K562 (cell line): Measurements from ENCODE around the gene RFESD. TPM values are rescaled to one million over a fixed set of nuclear protein-coding genes. Genes with fewer than 3 reads are reported as not detected.

Experiments used
- ATAC-seq: fragments of 200-7000 bp; cut with Tn5 transposase; 3 replicates; pipeline ENCODE4 v1.9.1; 2020; ENCODE audit warnings: moderate library complexity
- BruUV-seq: library from RNA; stranded (reverse); fragments of 400-500 nt; replicated peaks from 2 replicates; lab custom pipeline; 2021; lab: Mats Ljungman, UMichigan
- CTCF ChIA-PET: fragments of 300-600 bp; formaldehyde crosslinking; extraction: SDS; loops from one replicate; lab custom pipeline; 2021; ENCODE audit warnings: low intra/inter-chr PET ratio; lab: Yijun Ruan, JAX
- POLR2A ChIA-PET: fragments of 300-600, 350-650 bp; sonication (Branson Sonifier 250); formaldehyde crosslinking; extraction: SDS; loops from one replicate; lab custom pipeline; 2021; ENCODE audit warnings: antibody characterized with exemption, inconsistent platforms; lab: Yijun Ruan, JAX
- DNase-seq, 4 experiments: peaks; one replicate each; pipeline versions ENCODE4 v3.0.0 to v3.0.0-alpha.2; 2011 to 2018; ENCODE audit warnings: low spot score in 3 of 4, mixed read lengths in 3 of 4; ENCODE audit errors: extremely low read depth in 1 of 4
- FAIRE-seq: peaks from 2 replicates; lab custom pipeline; 2011; peaks lifted over from hg19 to GRCh38; lab: Jason Lieb, UNC
- H2AFZ ChIP-seq: 2 replicates; pipeline ENCODE4 v1.6.0; 2011; ENCODE audit warnings: low read depth, low read length, control low read depth, inconsistent platforms
- H3K27ac ChIP-seq: fragments of 200-600 bp; 3 replicates; pipeline ENCODE4 v1.8.0; 2011; ENCODE audit warnings: low read depth, mild to moderate bottlenecking, control low read depth, inconsistent platforms, low read length, moderate library complexity, mixed read lengths; ENCODE audit errors: extremely low read depth
- H3K27me3 ChIP-seq, 2 experiments: fragments of 300-600 bp in 1 of 2; 2 replicates in 1 of 2; 3 replicates in 1 of 2; pipeline versions ENCODE4 v1.6.0 to v1.8.0; 2011; ENCODE audit warnings: inconsistent platforms in 2 of 2, low read length in 2 of 2, mild to moderate bottlenecking in 1 of 2, mixed read lengths in 1 of 2, moderate library complexity in 1 of 2; ENCODE audit not compliant: control insufficient read depth in 2 of 2, insufficient read depth in 2 of 2
- H3K36me3 ChIP-seq: fragments of 300-600 bp; 3 replicates; pipeline ENCODE4 v1.8.0; 2011; ENCODE audit warnings: mild to moderate bottlenecking, low read length, inconsistent platforms; ENCODE audit not compliant: control insufficient read depth, insufficient read depth
- H3K4me1 ChIP-seq, 2 experiments: fragments of 200-600 bp in 1 of 2; replicated peaks in 1 of 2; 2 replicates in 1 of 2; 3 replicates in 1 of 2; pipeline versions ENCODE4 v1.5.1 to v1.8.0; 2011; ENCODE audit warnings: inconsistent platforms in 2 of 2, low read length in 2 of 2, mild to moderate bottlenecking in 1 of 2, mixed read lengths in 1 of 2, moderate library complexity in 1 of 2; ENCODE audit not compliant: control insufficient read depth in 2 of 2, insufficient read depth in 2 of 2
- H3K4me2 ChIP-seq: 2 replicates; pipeline ENCODE4 v1.6.1; 2011; ENCODE audit warnings: low read length, control low read depth, inconsistent platforms, mixed read lengths; ENCODE audit not compliant: insufficient read depth
- H3K4me3 ChIP-seq: fragments of 200-600 bp; sonication (generic), shearing (Covaris generic); 2 replicates; pipeline ENCODE4 v1.5.1; 2016; ENCODE audit warnings: control low read depth, inconsistent platforms
- H3K79me2 ChIP-seq: fragments of 200-600 bp; 3 replicates; pipeline ENCODE4 v1.8.0; 2011; ENCODE audit warnings: low read length, inconsistent platforms; ENCODE audit not compliant: control insufficient read depth, insufficient read depth
- H3K9ac ChIP-seq, 2 experiments: 2 replicates each; pipeline versions ENCODE4 v1.6.0 to v1.6.1; 2011; ENCODE audit warnings: low read depth in 2 of 2, low read length in 2 of 2, control low read depth in 1 of 2, inconsistent platforms in 1 of 2, mild to moderate bottlenecking in 1 of 2, mixed read lengths in 1 of 2; ENCODE audit not compliant: insufficient read depth in 1 of 2
- H3K9me1 ChIP-seq: one replicate; pipeline ENCODE4 v1.6.0; 2011; ENCODE audit warnings: inconsistent platforms, mild to moderate bottlenecking, low read length, moderate library complexity; ENCODE audit not compliant: control insufficient read depth, insufficient read depth
- H3K9me3 ChIP-seq: replicated peaks from 2 replicates; pipeline ENCODE4 v1.5.1; 2011; ENCODE audit warnings: low read depth, low read length, inconsistent platforms; ENCODE audit not compliant: control insufficient read depth, insufficient read depth
- H4K20me1 ChIP-seq: replicated peaks from 2 replicates; pipeline ENCODE4 v1.6.1; 2011; ENCODE audit warnings: low read length, inconsistent platforms, mixed read lengths; ENCODE audit not compliant: control insufficient read depth, insufficient read depth
- ADNP ChIP-seq: fragments of 200-800 bp; sonication (Bioruptor generic); IDR thresholded peaks from 2 replicates; pipeline ENCODE4 v1.6.1; 2016; ENCODE audit warnings: missing genetic modification characterization, missing compliant biosample characterization
- ARID3B ChIP-seq: fragments of 250-450 bp; sonication (Bioruptor Pico); IDR thresholded peaks from 2 replicates; pipeline ENCODE4 v1.4.0; 2020; ENCODE audit warnings: borderline replicate concordance
- BRD4 ChIP-seq: fragments of 200-600 bp; sonication (generic); IDR thresholded peaks from 2 replicates; pipeline ENCODE4 v1.6.1; 2017; ENCODE audit warnings: inconsistent platforms
- CBFB ChIP-seq: sonication (generic); formaldehyde crosslinking; IDR thresholded peaks from 2 replicates; pipeline ENCODE4 v1.4.0; 2020; ENCODE audit warnings: mild to moderate bottlenecking, missing genetic modification reagents
- EP300 ChIP-seq: IDR thresholded peaks from 2 replicates; pipeline ENCODE4 v1.6.1; 2012; ENCODE audit warnings: low read length, improper control_type of control experiment
- ETV1 ChIP-seq: fragments of 450-650 bp; conservative IDR thresholded peaks from 2 replicates; pipeline ENCODE4 v1.6.1; 2016; ENCODE audit warnings: missing genetic modification characterization, control low read depth, low read depth, missing compliant biosample characterization
- MED1 ChIP-seq: sonication (generic); formaldehyde crosslinking; IDR thresholded peaks from 2 replicates; pipeline ENCODE4 v1.8.1; 2023; ENCODE audit warnings: missing genetic modification reagents, borderline replicate concordance
- MLX ChIP-seq, 2 experiments: fragments of 450-650 bp in 1 of 2; sonication (generic) in 1 of 2; formaldehyde crosslinking; conservative IDR thresholded peaks; 2 replicates each; pipeline versions ENCODE4 v1.4.0 to v1.8.1; 2020 to 2022; ENCODE audit warnings: mild to moderate bottlenecking in 1 of 2, missing genetic modification reagents in 1 of 2
- NCOR1 ChIP-seq: fragments of 450-650 bp; IDR thresholded peaks from 2 replicates; pipeline ENCODE4 v1.6.1; 2016; ENCODE audit warnings: mild to moderate bottlenecking, moderate library complexity
- PHTF2 ChIP-seq: fragments of 250-450 bp; sonication (Bioruptor Pico); IDR thresholded peaks from 2 replicates; pipeline ENCODE4 v1.5.0; 2021; ENCODE audit warnings: mild to moderate bottlenecking
- POLR2G ChIP-seq: fragments of 200-400 bp; formaldehyde crosslinking; IDR thresholded peaks from 2 replicates; pipeline ENCODE4 v1.6.1; 2017; ENCODE audit warnings: low read depth, mild to moderate bottlenecking, antibody characterized with exemption, low read length, moderate library complexity
- TAL1 ChIP-seq: fragments of 450-650 bp; IDR thresholded peaks from 2 replicates; pipeline ENCODE4 v1.6.1; 2016; ENCODE audit warnings: mild to moderate bottlenecking
- TEAD4 ChIP-seq, 2 experiments: sonication (generic) in 1 of 2; formaldehyde crosslinking in 1 of 2; IDR thresholded peaks; 2 replicates each; pipeline versions ENCODE4 v1.6.1 to v1.8.0; 2012 to 2022; ENCODE audit warnings: borderline replicate concordance in 1 of 2, inconsistent platforms in 1 of 2, low read length in 1 of 2, mild to moderate bottlenecking in 1 of 2, missing genetic modification reagents in 1 of 2
- ZNF449 ChIP-seq: fragments of 250-450 bp; sonication (Bioruptor Pico); IDR thresholded peaks from 2 replicates; pipeline ENCODE4 v1.8.0; 2022; ENCODE audit warnings: moderate library complexity, mild to moderate bottlenecking, inconsistent platforms
- ZNF584 ChIP-seq: fragments of 200-800 bp; sonication (Bioruptor generic); IDR thresholded peaks from 2 replicates; pipeline ENCODE4 v1.6.1; 2016; ENCODE audit warnings: low read depth, mild to moderate bottlenecking, missing genetic modification characterization, missing compliant biosample characterization
- ZNF644 ChIP-seq: fragments of 200-800 bp; sonication (Bioruptor generic); IDR thresholded peaks from 2 replicates; pipeline ENCODE4 v1.6.1; 2016; ENCODE audit warnings: low read depth, missing genetic modification characterization, missing compliant biosample characterization
- WGBS: fragments of 100-300 bp; shearing (Covaris generic); methylation state at CpG from one replicate; pipeline ENCODE4 v1.1.6; 2016; ENCODE audit warnings: low coverage, mixed read lengths; ENCODE audit not compliant: insufficient coverage; ENCODE audit errors: missing lambda C conversion rate; 5-methylcytosine and 5-hydroxymethylcytosine counted together
- in situ Hi-C: fragments of 300-500 bp; cut with MboI; formaldehyde crosslinking; loops from 4 replicates; pipeline ENCODE4 v1.15.0; 2018; ENCODE audit warnings: inconsistent platforms, mixed read lengths
- intact Hi-C: fragments of 100-400 bp; cut with micrococcal nuclease; formaldehyde crosslinking; loops from 2 replicates; pipeline ENCODE4 v1.14.2; 2022
- polyA plus RNA-seq, 8 experiments: library from polyadenylated mRNA; depleted of rRNA in 4 of 8; stranded (reverse) in 5 of 8; unstranded in 3 of 8; fragments of >200 nt; fragmentation: Nextera tagmentation in 2 of 8; fragmentation: Illumina TruSeq in 1 of 8; extraction: Ambion mirVana in 2 of 8; extraction: Trizol in 1 of 8; gene quantifications; 2 replicates each; pipeline versions ENCODE4 v1.2.1 to v1.2.3, GENCODE V29; 2011 to 2014; ENCODE audit warnings: inconsistent platforms in 1 of 8, missing spikeins in 1 of 8
- total RNA-seq, 7 experiments: library from RNA; depleted of rRNA in 6 of 7; stranded (reverse); fragments of >200 nt in 6 of 7; fragmentation: Illumina TruSeq in 2 of 7; extraction: Trizol in 2 of 7; gene quantifications; 2 replicates each; pipeline versions ENCODE4 v1.2.1 to v1.2.3, GENCODE V29; 2011 to 2021; ENCODE audit warnings: low replicate concordance in 1 of 7

Gene RFESD
- total and polyA plus RNA-seq, 9 of the 15 experiments (the other 6 are each of a cell fraction or from before 2014, with no cell fraction given): 62.3 to 600 (median 140) TPM

GRCh38 chr5:95630394-95630917 is 16.1 kb upstream of the RFESD start (continued):
- no peak for TF ChIP-seq MLX (CRISPR knock-in tag; conservative IDR thresholded peaks at IDR 0.05)
- TF ChIP-seq BRD4: no peak
- TF ChIP-seq ETV1 (tag): no peak
- TF ChIP-seq ZNF584 (CRISPR knock-in tag): no peak
- no peak for TF ChIP-seq POLR2G

GRCh38 chr5:95631255-95631958 is 15.2 kb upstream of the RFESD start:
- Histone ChIP-seq H3K27ac (peak overlapping the region; percentile 34; the same call in 2 of the 3 replicates), H3K9me3 (no peaks in the 10 kb centered on the region), H3K9me1 (no peaks in the 10 kb centered on the region), H3K27me3 (no peaks in the 10 kb centered on the region), H2AFZ (peak overlapping the region; percentile 80), H3K9ac (no peak overlapping the region), H3K79me2 (no peaks in the 10 kb centered on the region), H3K4me3 (no peak overlapping the region), H3K4me1 (peaks cover 0 to 13% of the 10 kb centered on the region in 2 experiments; a peak in 4 of 5 replicates), H4K20me1 (no peaks in the 10 kb centered on the region), H3K36me3 (no peaks in the 10 kb centered on the region), H3K4me2 (peak overlapping the region; percentile 25; the same call in 1 of the 2 replicates)
- FAIRE-seq (no peak), DNase-seq (peak in 1 of 4 experiments; percentile 33), ATAC-seq (peak; percentile 45)
- CTCF ChIA-PET: no interaction called here
- 7% methylated on average over 2 of the region's 2 CpGs for WGBS
- no TSS peak for BruUV-seq
- intact Hi-C loops (no loop called here), in situ Hi-C loops (loop anchor here (25.0 kb wide), 1 partner anchor 706 kb away; no protein-coding TSS in a partner anchor)
- POLR2A ChIA-PET: interaction anchor here (1.0 to 2.0 kb wide), 6 partner anchors 8 to 150 kb away, joined by 3 to 12 read pairs (median 4); partner anchors contain the start of gene RFESD
- TF ChIP-seq TEAD4 (IDR thresholded peaks at IDR 0.05; ENCODE audit: low read length): peak; percentile 60
- no peak for TF ChIP-seq TEAD4 (CRISPR knock-in tag; IDR thresholded peaks at IDR 0.05; ENCODE audit: borderline replicate concordance)
- TF ChIP-seq PHTF2 (CRISPR knock-in tag): 0 out of 2 replicates have a peak, but pooled peaks have one; percentile 44
- TF ChIP-seq TAL1: peak; percentile 42
- TF ChIP-seq ZNF644 (tag): no peak
- TF ChIP-seq CBFB (CRISPR knock-in tag): no peak
- TF ChIP-seq NCOR1: peak; percentile 37; the same call in 1 of the 2 replicates
- no peak for TF ChIP-seq ARID3B
- peak; percentile 60 for TF ChIP-seq ADNP (tag)
- TF ChIP-seq EP300: peak; percentile 54
- peak; percentile 24; the same call in 1 of the 2 replicates for TF ChIP-seq ZNF449 (CRISPR knock-in tag)
- TF ChIP-seq MED1 (CRISPR knock-in tag): no peak
